K562 (cell line): ENCODE measurements around the gene MMP23B. TPM values are rescaled to one million over a fixed set of nuclear protein-coding genes. Genes with fewer than 3 reads are reported as not detected.
"Not testable (repeated sequence)": the region's sequence is repeated elsewhere in the genome, so short reads cannot be mapped to it uniquely, and the experiment has no call there.

ENCODE experiments used
- HCFC1 ChIP-seq: IDR thresholded peaks from 2 replicates; pipeline ENCODE4 v1.6.1; 2012; ENCODE audit warnings: low read depth, low read length, improper control_type of control experiment
- JUND ChIP-seq, 2 experiments: IDR thresholded peaks; 2 replicates in 1 of 2; 3 replicates in 1 of 2; pipeline ENCODE4 v1.6.1; 2011; ENCODE audit warnings: borderline replicate concordance in 2 of 2, low read depth in 2 of 2, low read length in 2 of 2, improper control_type of control experiment in 1 of 2, missing biosample characterization in 1 of 2, missing genetic modification characterization in 1 of 2, missing genetic modification reagents in 1 of 2
- NRF1 ChIP-seq, 2 experiments: fragments of 450-650 bp; IDR thresholded peaks in 1 of 2; conservative IDR thresholded peaks in 1 of 2; 2 replicates each; pipeline ENCODE4 v1.6.1; 2014; ENCODE audit warnings: mild to moderate bottlenecking in 2 of 2
- RREB1 ChIP-seq: fragments of 250-450 bp; sonication (Bioruptor Pico); IDR thresholded peaks from 2 replicates; pipeline ENCODE4 v1.4.0; 2020
- TEAD1 ChIP-seq, 2 experiments: fragments of 450-650 bp in 1 of 2; sonication (generic) in 1 of 2; formaldehyde crosslinking; IDR thresholded peaks; 2 replicates each; pipeline versions ENCODE4 v1.4.0 to v1.8.0; 2020 to 2022; ENCODE audit warnings: mild to moderate bottlenecking in 2 of 2, missing genetic modification reagents in 1 of 2
- ZNF318 ChIP-seq, 2 experiments: fragments of 450-650 bp; IDR thresholded peaks; 2 replicates each; pipeline ENCODE4 v1.6.1; 2016; ENCODE audit warnings: mild to moderate bottlenecking in 2 of 2, borderline replicate concordance in 1 of 2, low read depth in 1 of 2, moderate library complexity in 1 of 2
- polyA plus RNA-seq, 8 experiments: library from polyadenylated mRNA; depleted of rRNA in 4 of 8; stranded (reverse) in 5 of 8; unstranded in 3 of 8; fragments of >200 nt; fragmentation: Nextera tagmentation in 2 of 8; fragmentation: Illumina TruSeq in 1 of 8; extraction: Ambion mirVana in 2 of 8; extraction: Trizol in 1 of 8; gene quantifications; 2 replicates each; pipeline versions ENCODE4 v1.2.1 to v1.2.3, GENCODE V29; 2011 to 2014; ENCODE audit warnings: inconsistent platforms in 1 of 8, missing spikeins in 1 of 8
- total RNA-seq, 7 experiments: library from RNA; depleted of rRNA in 6 of 7; stranded (reverse); fragments of >200 nt in 6 of 7; fragmentation: Illumina TruSeq in 2 of 7; extraction: Trizol in 2 of 7; gene quantifications; 2 replicates each; pipeline versions ENCODE4 v1.2.1 to v1.2.3, GENCODE V29; 2011 to 2021; ENCODE audit warnings: low replicate concordance in 1 of 7
- TF ChIP-seq, protein P1 (sequence below), 2 experiments: fragments of 450-650 bp; conservative IDR thresholded peaks; 2 replicates each; pipeline ENCODE4 v1.6.1; 2017; ENCODE audit warnings: mild to moderate bottlenecking in 2 of 2, moderate library complexity in 2 of 2

MMP23B gene
- total and polyA plus RNA-seq, 9 of the 15 experiments (the other 6 are each of a cell fraction or from before 2014, with no cell fraction given) = 0.28 to 1.2 (median 0.41) TPM; not detected in 5

DNA sequence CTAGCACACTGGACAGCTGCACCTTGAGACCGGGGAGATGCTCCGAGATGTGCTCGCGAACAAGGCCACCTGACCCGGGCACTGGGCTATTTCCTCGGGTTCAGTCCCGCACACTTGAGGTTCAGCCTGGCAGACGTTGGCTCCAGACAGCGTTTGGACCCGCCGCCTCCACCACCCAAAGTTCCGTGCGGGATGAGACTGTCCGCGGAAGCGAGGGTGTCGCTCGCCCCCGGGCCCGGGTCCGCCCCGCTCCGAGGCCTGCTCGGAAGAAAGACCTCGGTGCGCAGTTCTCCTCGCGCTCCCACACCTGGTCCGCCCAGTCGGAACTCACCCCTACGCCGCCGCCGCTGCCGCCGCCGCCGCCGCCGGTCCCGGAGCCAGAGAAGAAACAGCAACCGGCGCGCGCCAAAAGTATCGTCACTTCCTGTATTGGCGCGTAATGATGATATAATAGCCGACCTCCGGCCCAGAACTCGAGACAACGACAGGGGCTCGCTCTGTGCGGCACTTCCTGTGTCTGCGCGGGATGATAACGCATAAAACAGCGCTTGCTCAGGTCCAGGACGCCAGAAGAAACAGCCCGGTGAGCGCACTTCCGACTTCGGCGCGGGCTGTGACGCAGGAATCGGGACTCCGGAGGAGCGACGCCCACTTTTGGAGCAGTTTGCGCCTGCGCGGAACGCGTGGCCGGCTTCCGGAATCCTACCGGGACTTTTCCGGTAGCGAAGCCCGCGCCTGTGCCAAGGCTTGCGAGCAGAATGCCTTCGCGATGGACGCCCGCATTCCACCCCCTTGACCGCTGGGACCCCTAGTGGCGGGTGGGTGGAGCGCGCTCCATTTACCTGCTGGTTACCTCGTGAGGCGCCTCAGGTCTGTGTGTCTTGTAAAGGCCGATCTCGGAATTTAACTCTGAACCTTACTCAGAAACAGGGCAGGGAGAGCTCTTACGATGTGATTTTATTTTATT is 26.9 kb downstream of the MMP23B start, which contains the start of gene CDK11B (continued):
- TF ChIP-seq ZNF318 (IDR thresholded peaks at IDR 0.05; ENCODE audit: borderline replicate concordance in 1 of 2, low read depth in 1 of 2) (peak in 1 of 2 experiments; percentile 31; a peak in 1 of 4 replicates), NRF1 (conservative IDR thresholded peaks at IDR 0.05 in 1 of 2, IDR thresholded peaks at IDR 0.05 in 1 of 2) (peak; percentile 93 to 94), HCFC1 (peak; percentile 85), TEAD1 (CRISPR knock-in tag; IDR thresholded peaks at IDR 0.05) (peak in 1 of 2 experiments; percentile 89; a peak in 2 of 4 replicates), RREB1 (0 out of 2 replicates have a peak, but pooled peaks have one; percentile 29), JUND (IDR thresholded peaks at IDR 0.05; ENCODE audit: borderline replicate concordance, low read depth, low read length) (peak; percentile 69)
- not testable (repeated sequence) for TF ChIP-seq JUND (tag; IDR thresholded peaks at IDR 0.05; ENCODE audit: borderline replicate concordance, low read depth, low read length)
- TF ChIP-seq, protein P1, sequence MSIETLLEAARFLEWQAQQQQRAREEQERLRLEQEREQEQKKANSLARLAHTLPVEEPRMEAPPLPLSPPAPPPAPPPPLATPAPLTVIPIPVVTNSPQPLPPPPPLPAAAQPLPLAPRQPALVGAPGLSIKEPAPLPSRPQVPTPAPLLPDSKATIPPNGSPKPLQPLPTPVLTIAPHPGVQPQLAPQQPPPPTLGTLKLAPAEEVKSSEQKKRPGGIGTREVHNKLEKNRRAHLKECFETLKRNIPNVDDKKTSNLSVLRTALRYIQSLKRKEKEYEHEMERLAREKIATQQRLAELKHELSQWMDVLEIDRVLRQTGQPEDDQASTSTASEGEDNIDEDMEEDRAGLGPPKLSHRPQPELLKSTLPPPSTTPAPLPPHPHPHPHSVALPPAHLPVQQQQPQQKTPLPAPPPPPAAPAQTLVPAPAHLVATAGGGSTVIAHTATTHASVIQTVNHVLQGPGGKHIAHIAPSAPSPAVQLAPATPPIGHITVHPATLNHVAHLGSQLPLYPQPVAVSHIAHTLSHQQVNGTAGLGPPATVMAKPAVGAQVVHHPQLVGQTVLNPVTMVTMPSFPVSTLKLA (conservative IDR thresholded peaks at IDR 0.05) = peak; percentile 91 to 96
